ENCODE data around the gene PLA2G4E. TPM values are rescaled to one million over a fixed set of nuclear protein-coding genes. Genes with fewer than 3 reads are reported as not detected.

PLA2G4E gene
- total and polyA plus RNA-seq, 2 donors (not counting 1 experiment from before 2014, with no cell fraction given), result not detected

DNA sequence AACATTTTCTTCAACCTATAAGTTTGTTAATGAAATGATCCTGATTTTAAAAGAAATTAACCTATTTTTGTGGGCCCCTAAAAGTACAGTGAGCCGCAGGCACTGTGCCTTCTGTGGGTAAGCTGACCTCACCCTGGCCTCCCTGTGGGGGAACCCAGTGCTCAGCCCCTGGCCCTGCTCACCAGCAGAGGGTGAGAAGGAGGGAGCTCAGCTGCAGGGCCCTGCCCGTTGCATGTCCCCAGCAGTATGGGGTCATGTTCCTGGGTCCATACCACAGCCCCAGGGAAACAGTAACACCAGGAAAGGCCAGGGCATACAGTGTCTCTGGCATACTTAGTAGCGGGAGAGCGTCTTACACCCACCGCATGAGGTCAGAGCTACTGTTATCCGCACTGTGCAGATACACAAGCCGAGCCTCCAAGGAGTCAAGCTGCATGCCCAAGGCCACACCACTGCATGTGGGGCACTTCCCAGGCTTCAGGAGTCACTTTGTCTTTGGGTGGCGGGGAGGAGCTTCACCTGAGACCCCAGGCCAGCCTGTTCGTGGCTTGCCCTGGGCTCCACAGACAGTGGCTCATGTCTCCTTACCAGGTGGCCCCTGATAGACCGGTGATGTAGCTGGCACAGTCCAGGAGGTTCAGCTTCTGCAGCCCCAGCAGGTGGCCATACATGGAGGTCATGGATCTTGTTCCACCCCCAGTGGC lies 25.9 kb downstream of the PLA2G4E start:
- no peak overlapping the region for H3K27ac ChIP-seq (ENCODE audit: insufficient read depth, low read length)
- no peak overlapping the region for H3K4me2 ChIP-seq (ENCODE audit: extremely low read depth, insufficient read depth, low read length)

DNA sequence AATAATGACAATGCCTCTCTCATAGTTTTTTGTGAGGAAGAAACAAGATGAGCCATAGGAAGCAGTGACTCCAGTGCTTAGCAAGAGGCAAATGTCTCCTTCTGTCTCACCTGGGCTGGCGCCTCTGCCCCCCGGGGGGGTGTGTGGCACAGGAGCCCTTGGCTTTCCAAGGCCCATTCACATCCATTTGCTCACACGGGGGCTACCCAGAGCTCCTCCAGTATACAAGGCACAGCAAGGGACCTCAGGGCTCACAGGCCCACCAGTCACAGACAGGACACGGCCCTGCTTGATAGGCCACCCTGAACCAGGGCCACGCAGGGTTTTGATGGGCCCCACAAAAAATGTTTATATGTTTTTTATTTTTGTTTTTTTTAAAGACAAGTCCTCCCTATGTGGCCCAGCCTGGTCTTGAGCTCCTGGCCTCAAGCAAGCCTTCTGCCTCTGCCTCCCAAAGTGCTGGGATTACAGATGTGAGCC lies 26.6 kb downstream of the PLA2G4E start:
- H3K4me3 ChIP-seq (replicated peaks in 1 of 4; ENCODE audit: control extremely low read depth in 1 of 4, insufficient read depth in 1 of 4, low read depth in 3 of 4, low read length in 4 of 4), result no peak overlapping the region
- H2AFZ ChIP-seq (ENCODE audit: low read length), result no peak overlapping the region
- no peaks in the 10 kb centered on the region for H3K4me1 ChIP-seq (ENCODE audit: control insufficient read depth, extremely low read depth, insufficient read depth, low read length)
- TF ChIP-seq, protein P1, sequence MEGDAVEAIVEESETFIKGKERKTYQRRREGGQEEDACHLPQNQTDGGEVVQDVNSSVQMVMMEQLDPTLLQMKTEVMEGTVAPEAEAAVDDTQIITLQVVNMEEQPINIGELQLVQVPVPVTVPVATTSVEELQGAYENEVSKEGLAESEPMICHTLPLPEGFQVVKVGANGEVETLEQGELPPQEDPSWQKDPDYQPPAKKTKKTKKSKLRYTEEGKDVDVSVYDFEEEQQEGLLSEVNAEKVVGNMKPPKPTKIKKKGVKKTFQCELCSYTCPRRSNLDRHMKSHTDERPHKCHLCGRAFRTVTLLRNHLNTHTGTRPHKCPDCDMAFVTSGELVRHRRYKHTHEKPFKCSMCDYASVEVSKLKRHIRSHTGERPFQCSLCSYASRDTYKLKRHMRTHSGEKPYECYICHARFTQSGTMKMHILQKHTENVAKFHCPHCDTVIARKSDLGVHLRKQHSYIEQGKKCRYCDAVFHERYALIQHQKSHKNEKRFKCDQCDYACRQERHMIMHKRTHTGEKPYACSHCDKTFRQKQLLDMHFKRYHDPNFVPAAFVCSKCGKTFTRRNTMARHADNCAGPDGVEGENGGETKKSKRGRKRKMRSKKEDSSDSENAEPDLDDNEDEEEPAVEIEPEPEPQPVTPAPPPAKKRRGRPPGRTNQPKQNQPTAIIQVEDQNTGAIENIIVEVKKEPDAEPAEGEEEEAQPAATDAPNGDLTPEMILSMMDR (conservative IDR thresholded peaks at IDR 0.05 in 1 of 2, IDR thresholded peaks at IDR 0.05 in 1 of 2; ENCODE audit: low read depth in 1 of 2, low read length in 2 of 2), result no peak
- no peak for TF ChIP-seq EZH2 (IDR thresholded peaks at IDR 0.05; ENCODE audit: low read length, missing control alignments)
- no peak for DNase-seq (ENCODE audit: low read depth in 2 of 2)
- no peaks in the 10 kb centered on the region for H4K20me1 ChIP-seq (ENCODE audit: control insufficient read depth, extremely low read depth, insufficient read depth, low read length)
- peaks cover under 1% of the 10 kb centered on the region for H3K27me3 ChIP-seq (ENCODE audit: control insufficient read depth, insufficient read depth, low read length)
- no peaks in the 10 kb centered on the region for H3K36me3 ChIP-seq (ENCODE audit: control insufficient read depth, insufficient read depth, low read length)
- no peaks in the 10 kb centered on the region for H3K79me2 ChIP-seq (ENCODE audit: control insufficient read depth, insufficient read depth, low read length)
- H3K9ac ChIP-seq (ENCODE audit: insufficient read depth, low read length), result no peak overlapping the region
- H3K9me3 ChIP-seq (ENCODE audit: control insufficient read depth, insufficient read depth, low read depth, low read length), result no peaks in the 10 kb centered on the region
- no peak overlapping the region for H3K4me2 ChIP-seq (ENCODE audit: extremely low read depth, insufficient read depth, low read length)
- H3K27ac ChIP-seq (ENCODE audit: insufficient read depth, low read length), result no peak overlapping the region

More for the DNA sequence above, 25.9 kb downstream of the PLA2G4E start:
- no peaks in the 10 kb centered on the region for H3K36me3 ChIP-seq (ENCODE audit: control insufficient read depth, insufficient read depth, low read length)
- no peak overlapping the region for H2AFZ ChIP-seq (ENCODE audit: low read length)
- TF ChIP-seq, protein P1 (conservative IDR thresholded peaks at IDR 0.05 in 1 of 2, IDR thresholded peaks at IDR 0.05 in 1 of 2; ENCODE audit: low read depth in 1 of 2, low read length in 2 of 2), result no peak
- no peak for TF ChIP-seq EZH2 (IDR thresholded peaks at IDR 0.05; ENCODE audit: low read length, missing control alignments)
- H4K20me1 ChIP-seq (ENCODE audit: control insufficient read depth, extremely low read depth, insufficient read depth, low read length), result no peaks in the 10 kb centered on the region
- peaks cover 4% of the 10 kb centered on the region for H3K27me3 ChIP-seq (ENCODE audit: control insufficient read depth, insufficient read depth, low read length)
- H3K9ac ChIP-seq (ENCODE audit: insufficient read depth, low read length), result no peak overlapping the region
- H3K79me2 ChIP-seq (ENCODE audit: control insufficient read depth, insufficient read depth, low read length), result no peaks in the 10 kb centered on the region
- no peaks in the 10 kb centered on the region for H3K4me1 ChIP-seq (ENCODE audit: control insufficient read depth, extremely low read depth, insufficient read depth, low read length)
- DNase-seq (ENCODE audit: low read depth in 2 of 2), result no peak
- H3K9me3 ChIP-seq (ENCODE audit: control insufficient read depth, insufficient read depth, low read depth, low read length), result no peaks in the 10 kb centered on the region
- no peak overlapping the region for H3K4me3 ChIP-seq (replicated peaks in 1 of 4; ENCODE audit: control extremely low read depth in 1 of 4, insufficient read depth in 1 of 4, low read depth in 3 of 4, low read length in 4 of 4)

DNA sequence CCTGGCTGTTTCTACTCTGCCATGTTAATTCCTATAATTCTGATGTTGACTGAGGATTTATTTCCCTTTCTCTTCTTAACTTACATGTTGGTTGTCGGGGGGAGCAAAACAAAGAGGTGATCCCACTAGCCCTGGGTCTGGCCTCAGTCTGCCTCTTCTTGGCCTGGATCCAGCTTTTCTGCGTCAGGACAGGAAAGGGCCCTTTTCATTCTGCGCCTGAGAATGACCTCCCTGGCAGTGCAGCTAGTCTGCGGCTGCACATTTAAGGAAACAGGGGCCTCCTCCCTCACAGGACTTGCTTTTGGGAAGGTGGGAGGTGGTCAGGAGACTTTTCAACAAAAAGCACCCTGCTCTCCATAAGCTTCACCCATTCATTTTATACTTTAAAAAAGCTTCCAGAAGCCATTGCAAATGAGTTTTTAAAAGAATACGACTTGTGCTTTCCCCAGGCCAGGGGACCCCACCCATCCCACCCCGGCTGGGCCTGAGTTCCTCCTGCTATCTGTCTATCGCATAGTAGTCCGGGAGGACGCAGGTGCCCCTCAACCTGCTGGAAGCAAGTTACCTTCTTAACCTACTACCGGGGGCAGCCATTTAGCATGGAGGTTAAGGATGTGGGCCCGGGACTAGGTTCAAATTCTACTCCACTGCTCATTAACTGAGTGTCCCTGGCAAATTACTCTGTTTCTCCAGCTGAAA lies 27.2 kb downstream of the PLA2G4E start:
- no peaks in the 10 kb centered on the region for H3K27me3 ChIP-seq (ENCODE audit: control insufficient read depth, insufficient read depth, low read length)
- no peaks in the 10 kb centered on the region for H3K79me2 ChIP-seq (ENCODE audit: control insufficient read depth, insufficient read depth, low read length)
- no peak overlapping the region for H3K27ac ChIP-seq (ENCODE audit: insufficient read depth, low read length)
- no peak overlapping the region for H3K4me3 ChIP-seq (replicated peaks in 1 of 4; ENCODE audit: control extremely low read depth in 1 of 4, insufficient read depth in 1 of 4, low read depth in 3 of 4, low read length in 4 of 4)
- no peaks in the 10 kb centered on the region for H3K36me3 ChIP-seq (ENCODE audit: control insufficient read depth, insufficient read depth, low read length)
- H3K4me1 ChIP-seq (ENCODE audit: control insufficient read depth, extremely low read depth, insufficient read depth, low read length), result no peaks in the 10 kb centered on the region
- no peak for TF ChIP-seq EZH2 (IDR thresholded peaks at IDR 0.05; ENCODE audit: low read length, missing control alignments)
- TF ChIP-seq, protein P1 (conservative IDR thresholded peaks at IDR 0.05 in 1 of 2, IDR thresholded peaks at IDR 0.05 in 1 of 2; ENCODE audit: low read depth in 1 of 2, low read length in 2 of 2), result no peak
- no peak overlapping the region for H3K4me2 ChIP-seq (ENCODE audit: extremely low read depth, insufficient read depth, low read length)
- no peak overlapping the region for H3K9ac ChIP-seq (ENCODE audit: insufficient read depth, low read length)
- H2AFZ ChIP-seq (ENCODE audit: low read length), result no peak overlapping the region
- no peaks in the 10 kb centered on the region for H4K20me1 ChIP-seq (ENCODE audit: control insufficient read depth, extremely low read depth, insufficient read depth, low read length)
- DNase-seq (ENCODE audit: low read depth in 2 of 2), result no peak
- no peaks in the 10 kb centered on the region for H3K9me3 ChIP-seq (ENCODE audit: control insufficient read depth, insufficient read depth, low read depth, low read length)

Data from fibroblast of lung (primary cell).